Naive thymus-derived CD8-positive, alpha-beta T cell (primary cell): ENCODE measurements around the gene TPH2. TPM values are rescaled to one million over a fixed set of nuclear protein-coding genes. Genes with fewer than 3 reads are reported as not detected.

Source experiments
- polyA plus RNA-seq, 3 donors: library from polyadenylated mRNA; unstranded; fragments of 300-500 nt; fragmentation: Illumina TruSeq; gene quantifications; one replicate each; pipeline ENCODE4 v1.2.3, GENCODE V29; 2021
- total RNA-seq, 8 experiments: library from RNA in 2 of 8; stranded (reverse) in 2 of 8; gene quantifications; one replicate each; pipeline ENCODE4 v1.2.3 and lab custom pipeline; 2021 to 2026

The TPH2 gene
- total and polyA plus RNA-seq, 5 experiments from 2014 or later = not detected

Other genes starting within 250 kb of the TPH2 start
- gene RAB21, start 184.0 kb upstream of the TPH2 start, total RNA-seq = 10 to 100 TPM; 73.9 to 88.5 TPM
- gene RAB21, start 184.0 kb upstream of the TPH2 start, polyA plus RNA-seq = 10 to 100 TPM; 22.3 to 41.0 (median 34.7) TPM
- gene TBC1D15, start 99.1 kb upstream of the TPH2 start, total RNA-seq = 100 to 1,000 TPM; 105 to 108 TPM
- 10 to 100 TPM; 37.4 to 41.0 (median 40.7) TPM for gene TBC1D15, start 99.1 kb upstream of the TPH2 start, polyA plus RNA-seq